22Rv1 (cell line): ENCODE results near the gene CHST15.

ENCODE experiments used
- H3K27ac ChIP-seq: fragments of 450-650 bp; 2 replicates; pipeline ENCODE4 v1.5.1; 2017
- ZFX ChIP-seq: fragments of 450-650 bp; IDR thresholded peaks from 2 replicates; pipeline ENCODE4 v1.6.1; 2017; ENCODE audit warnings: antibody characterized with exemption, borderline replicate concordance
- TF ChIP-seq, protein P1 (sequence below): fragments of 450-650 bp; IDR thresholded peaks from 2 replicates; pipeline ENCODE4 v1.5.1; 2017; ENCODE audit warnings: mild to moderate bottlenecking

CHST15 gene

DNA sequence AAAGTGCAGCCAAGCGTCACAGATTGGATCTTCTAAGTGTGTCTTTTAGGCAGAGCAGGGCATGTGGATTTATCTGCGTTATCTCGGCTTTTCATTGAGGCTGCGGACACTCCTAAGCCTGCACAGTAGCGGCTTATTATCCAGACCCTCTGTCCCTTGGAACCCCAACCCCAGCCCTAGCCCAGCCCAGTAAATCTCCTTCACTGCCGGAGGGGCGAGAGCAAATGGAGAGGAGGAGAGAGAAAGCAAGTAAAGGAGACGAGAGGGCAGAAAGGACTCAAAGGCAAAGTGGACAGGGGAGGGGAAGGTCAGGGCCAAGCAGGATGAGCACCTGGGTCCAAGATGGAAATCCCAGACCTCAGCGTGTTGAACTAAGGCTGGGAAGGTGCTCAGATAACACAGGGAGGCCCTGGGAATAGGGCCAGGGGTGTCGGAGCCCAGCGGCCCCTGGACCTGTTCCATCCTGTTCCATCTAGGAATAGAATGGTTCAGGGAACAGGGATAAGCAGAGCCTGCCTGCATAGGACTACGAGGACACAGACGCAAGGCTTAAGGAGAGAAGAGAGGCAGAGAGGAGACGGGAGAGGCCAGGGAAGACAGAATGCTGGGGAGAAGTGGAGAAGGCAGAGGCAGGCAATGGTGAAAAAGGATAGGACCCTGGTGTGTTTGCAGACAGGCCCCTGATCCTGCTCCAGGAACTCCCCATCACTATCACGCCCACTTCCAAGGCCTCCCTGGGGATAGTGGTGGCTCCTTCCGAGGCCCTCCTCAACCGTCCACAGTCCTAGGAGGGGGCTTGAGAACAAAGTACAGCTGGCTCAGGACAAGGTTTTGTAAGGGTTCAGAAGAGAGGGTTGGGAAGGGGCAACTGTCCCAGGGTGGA is 99.6 kb downstream of the CHST15 start:
- TF ChIP-seq ZFX, result no peak
- TF ChIP-seq, protein P1, sequence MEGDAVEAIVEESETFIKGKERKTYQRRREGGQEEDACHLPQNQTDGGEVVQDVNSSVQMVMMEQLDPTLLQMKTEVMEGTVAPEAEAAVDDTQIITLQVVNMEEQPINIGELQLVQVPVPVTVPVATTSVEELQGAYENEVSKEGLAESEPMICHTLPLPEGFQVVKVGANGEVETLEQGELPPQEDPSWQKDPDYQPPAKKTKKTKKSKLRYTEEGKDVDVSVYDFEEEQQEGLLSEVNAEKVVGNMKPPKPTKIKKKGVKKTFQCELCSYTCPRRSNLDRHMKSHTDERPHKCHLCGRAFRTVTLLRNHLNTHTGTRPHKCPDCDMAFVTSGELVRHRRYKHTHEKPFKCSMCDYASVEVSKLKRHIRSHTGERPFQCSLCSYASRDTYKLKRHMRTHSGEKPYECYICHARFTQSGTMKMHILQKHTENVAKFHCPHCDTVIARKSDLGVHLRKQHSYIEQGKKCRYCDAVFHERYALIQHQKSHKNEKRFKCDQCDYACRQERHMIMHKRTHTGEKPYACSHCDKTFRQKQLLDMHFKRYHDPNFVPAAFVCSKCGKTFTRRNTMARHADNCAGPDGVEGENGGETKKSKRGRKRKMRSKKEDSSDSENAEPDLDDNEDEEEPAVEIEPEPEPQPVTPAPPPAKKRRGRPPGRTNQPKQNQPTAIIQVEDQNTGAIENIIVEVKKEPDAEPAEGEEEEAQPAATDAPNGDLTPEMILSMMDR, result no peak
- no peak overlapping the region for H3K27ac ChIP-seq

DNA sequence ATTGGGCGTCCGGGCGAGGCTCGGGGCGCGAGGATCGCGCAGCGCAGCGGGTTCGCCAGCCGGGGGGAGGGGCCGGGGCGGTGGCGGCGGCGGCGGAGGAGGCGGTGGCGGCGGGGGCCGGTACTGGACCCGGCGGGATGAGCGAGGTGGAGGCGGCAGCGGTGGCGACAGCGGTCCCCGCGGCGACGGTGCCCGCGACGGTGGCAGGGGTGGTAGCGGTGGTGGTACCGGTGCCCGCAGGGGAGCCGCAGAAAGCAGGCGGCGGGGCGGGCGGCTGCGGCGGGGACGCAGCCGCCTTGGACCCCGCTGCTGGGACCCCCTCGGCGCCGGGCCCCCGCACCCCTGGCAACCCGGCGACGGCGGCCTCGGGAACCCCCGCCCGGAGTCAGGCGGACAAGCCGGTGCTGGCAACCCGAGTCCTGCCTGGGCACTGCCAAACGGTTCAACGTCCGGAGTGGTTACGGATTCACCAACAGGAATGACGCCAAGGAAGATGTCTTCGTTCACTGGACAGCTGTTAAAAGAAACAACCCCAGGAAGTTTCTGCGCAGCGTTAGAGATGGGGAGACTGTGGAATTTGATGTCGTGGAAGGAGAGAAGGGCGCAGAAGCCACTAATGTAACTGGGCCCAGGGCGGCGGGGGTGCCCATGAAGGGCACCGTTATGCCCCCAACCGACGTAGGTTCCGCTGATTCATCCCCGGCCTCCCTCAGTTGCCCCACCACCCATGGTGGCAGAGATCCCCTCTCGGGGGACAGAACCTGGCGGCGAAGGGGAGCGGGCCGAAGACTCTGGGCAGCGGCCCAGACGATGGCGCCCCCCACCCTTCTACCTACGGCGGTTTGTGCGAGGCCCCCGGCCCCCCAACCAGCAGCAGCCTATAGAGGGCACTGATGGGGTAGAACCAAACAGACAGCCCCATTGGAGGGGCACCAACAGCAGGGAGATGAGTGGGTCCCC is 101.5 kb downstream of the CHST15 start:
- H3K27ac ChIP-seq, result no peak overlapping the region
- TF ChIP-seq, protein P1, result no peak
- TF ChIP-seq ZFX, result no peak

DNA sequence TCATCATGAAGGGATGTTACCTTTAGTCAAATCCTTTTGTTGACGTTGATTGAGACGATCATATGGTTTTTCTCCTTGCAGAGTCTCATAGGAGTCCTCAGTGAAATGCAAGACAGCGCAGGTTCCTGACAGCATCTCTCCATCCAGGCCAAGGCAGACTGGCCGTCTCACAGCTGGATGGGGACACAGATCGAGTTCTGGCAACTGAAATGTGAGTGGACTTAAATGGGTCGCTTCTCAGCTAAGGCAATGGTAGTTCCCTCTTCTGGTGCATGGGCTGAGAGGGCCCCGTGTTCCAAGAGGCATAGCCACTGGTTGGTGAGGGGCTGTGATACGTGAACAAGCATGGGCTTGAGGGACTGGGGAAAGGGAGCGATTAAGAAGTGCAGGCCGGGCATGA is 102.5 kb downstream of the CHST15 start:
- no peak overlapping the region for H3K27ac ChIP-seq
- TF ChIP-seq, protein P1, result no peak
- TF ChIP-seq ZFX, result no peak

DNA sequence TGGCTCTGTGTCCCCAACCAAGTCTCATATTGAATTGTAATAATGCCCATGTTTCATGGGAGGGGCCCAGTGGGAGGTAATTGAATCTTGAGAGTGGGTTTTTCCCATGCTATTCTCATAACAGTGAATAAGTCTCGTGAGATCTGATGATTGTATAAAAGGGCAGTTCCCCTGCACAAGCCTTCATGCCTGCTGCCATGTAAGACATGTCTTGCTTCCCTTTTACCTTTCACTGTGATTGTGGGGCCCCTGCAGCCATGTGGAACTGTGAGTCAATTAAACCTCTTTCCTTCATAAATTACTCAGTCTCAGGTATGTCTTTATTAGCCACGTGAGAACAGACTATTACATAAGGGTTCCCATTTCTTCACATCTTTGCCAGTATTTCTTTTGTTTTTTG is 104.7 kb downstream of the CHST15 start:
- TF ChIP-seq, protein P1, result no peak
- no peak for TF ChIP-seq ZFX
- no peak overlapping the region for H3K27ac ChIP-seq

DNA sequence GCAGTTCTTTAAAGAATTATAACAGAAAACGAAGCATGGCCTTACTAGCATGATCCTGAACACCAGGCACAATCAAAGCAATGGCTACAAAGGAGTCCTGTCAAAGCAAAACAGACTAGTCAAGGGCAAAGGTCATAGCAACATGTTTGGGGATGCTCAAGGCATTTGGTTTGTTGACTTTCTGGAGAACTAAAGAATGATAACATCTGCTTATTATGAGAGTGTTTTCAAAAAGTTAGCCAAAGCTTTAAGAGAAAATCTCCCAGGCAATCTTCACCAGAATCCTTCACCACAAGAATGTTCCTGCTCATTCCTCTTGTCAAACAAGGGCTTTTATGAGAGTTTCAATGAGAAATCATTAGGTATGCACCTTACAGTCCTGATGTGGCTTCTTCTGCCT is 106.7 kb downstream of the CHST15 start:
- TF ChIP-seq, protein P1, result no peak
- no peak for TF ChIP-seq ZFX

DNA sequence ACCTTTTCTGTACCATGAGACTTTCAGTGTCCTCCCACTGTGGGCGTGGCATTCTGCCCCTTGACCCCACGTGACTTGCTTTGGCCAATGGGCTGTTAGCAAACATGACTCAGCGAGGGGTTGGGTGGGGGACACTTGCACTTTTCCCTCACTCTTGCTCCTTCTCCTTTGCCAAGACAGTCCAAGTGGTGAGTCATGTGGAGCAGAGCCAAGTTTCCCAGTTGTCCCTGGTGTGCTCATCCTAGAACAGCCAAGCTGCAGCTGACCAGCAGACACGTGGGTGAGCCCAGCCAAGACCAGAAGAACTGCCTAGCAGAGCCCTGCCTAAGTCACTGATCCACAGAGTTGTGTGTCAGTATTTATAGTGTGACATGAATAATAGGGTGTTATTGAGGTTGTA is 119.0 kb downstream of the CHST15 start:
- H3K27ac ChIP-seq, result no peak overlapping the region
- no peak for TF ChIP-seq ZFX
- TF ChIP-seq, protein P1, result no peak

More for the DNA sequence above, 106.7 kb downstream of the CHST15 start:
- H3K27ac ChIP-seq, result no peak overlapping the region
